Lung (tissue), 12 donors: ENCODE results near the gene MMP23B. TPM values are rescaled to one million over a fixed set of nuclear protein-coding genes. Genes with fewer than 3 reads are reported as not detected.
A peak's percentile ranks its signal among the peaks of the same experiment; 100 is the strongest.

Experiments
- ATAC-seq: fragments of 200-7000 bp; cut with Tn5 transposase; one replicate; pipeline ENCODE4 v1.9.1; 2020; ENCODE audit warnings: moderate number of reproducible peaks; ENCODE audit not compliant: insufficient read depth, low FRiP score
- DNase-seq, 3 donors: peaks; one replicate each; pipeline ENCODE4 v3.0.0-alpha.2; 2013 to 2017
- H3K27ac ChIP-seq, 2 donors: one replicate each; pipeline ENCODE4 v1.5.1; 2013; ENCODE audit warnings: mild to moderate bottlenecking in 2 of 2, moderate library complexity in 2 of 2, control low read depth in 1 of 2, inconsistent platforms in 1 of 2, low read depth in 1 of 2, low read length in 1 of 2
- H3K27me3 ChIP-seq, 3 donors: one replicate each; pipeline ENCODE4 v1.5.1; 2013; ENCODE audit warnings: low read length in 2 of 3; ENCODE audit not compliant: control insufficient read depth in 3 of 3, insufficient read depth in 3 of 3
- H3K36me3 ChIP-seq, 4 donors: one replicate each; pipeline ENCODE4 v1.5.1; 2013; ENCODE audit warnings: low read length in 4 of 4, mild to moderate bottlenecking in 1 of 4, moderate library complexity in 1 of 4; ENCODE audit not compliant: control insufficient read depth in 4 of 4, insufficient read depth in 4 of 4
- H3K4me1 ChIP-seq, 5 donors: one replicate each; pipeline ENCODE4 v1.5.1; 2013; ENCODE audit warnings: low read length in 5 of 5, mild to moderate bottlenecking in 2 of 5, moderate library complexity in 1 of 5; ENCODE audit not compliant: control insufficient read depth in 5 of 5, insufficient read depth in 5 of 5
- H3K4me3 ChIP-seq: one replicate; pipeline ENCODE4 v1.5.1; 2013; ENCODE audit warnings: mild to moderate bottlenecking, control low read depth, moderate library complexity
- H3K9ac ChIP-seq, 2 donors: one replicate each; pipeline ENCODE4 v1.5.1; 2013; ENCODE audit warnings: low read length in 2 of 2, control low read depth in 1 of 2; ENCODE audit not compliant: insufficient read depth in 1 of 2
- H3K9me3 ChIP-seq, 4 donors: one replicate each; pipeline ENCODE4 v1.5.1; 2013; ENCODE audit warnings: low read length in 3 of 4, mild to moderate bottlenecking in 1 of 4, moderate library complexity in 1 of 4; ENCODE audit not compliant: control insufficient read depth in 4 of 4, insufficient read depth in 3 of 4
- WGBS, 2 donors: extraction: QIAGEN DNeasy Blood & Tissue Kit; methylation state at CpG; one replicate each; pipeline ENCODE4 v1.1.7; 2013; 5-methylcytosine and 5-hydroxymethylcytosine counted together
- polyA plus RNA-seq, 2 donors: library from polyadenylated mRNA; stranded (reverse); fragments of 200-250 nt; gene quantifications; one replicate each; pipeline ENCODE4 v1.2.1, GENCODE V29; 2013
- total RNA-seq, 2 donors: library from RNA; depleted of rRNA in 1 of 2; stranded (reverse); fragments of >200 nt in 1 of 2; gene quantifications; one replicate each; pipeline ENCODE4 v1.2.1, GENCODE V29; 2014 to 2021
- TF ChIP-seq, protein P1 (sequence below): IDR thresholded peaks from 2 replicates; pipeline ENCODE4 v1.5.1; 2012; ENCODE audit warnings: mild to moderate bottlenecking; ENCODE audit errors: control extremely low read depth, extremely low read depth
- donor health status: control.
- donor health status: control.
- donor health status: Bipolar disorder and iron deficiency.
- donor health status: healthy.
- donor health status: DM: yes; HTN: yes; CAD: no.

MMP23B gene
- total and polyA plus RNA-seq, 4 donors, result 14.1 to 40.3 (median 22.1) TPM

DNA sequence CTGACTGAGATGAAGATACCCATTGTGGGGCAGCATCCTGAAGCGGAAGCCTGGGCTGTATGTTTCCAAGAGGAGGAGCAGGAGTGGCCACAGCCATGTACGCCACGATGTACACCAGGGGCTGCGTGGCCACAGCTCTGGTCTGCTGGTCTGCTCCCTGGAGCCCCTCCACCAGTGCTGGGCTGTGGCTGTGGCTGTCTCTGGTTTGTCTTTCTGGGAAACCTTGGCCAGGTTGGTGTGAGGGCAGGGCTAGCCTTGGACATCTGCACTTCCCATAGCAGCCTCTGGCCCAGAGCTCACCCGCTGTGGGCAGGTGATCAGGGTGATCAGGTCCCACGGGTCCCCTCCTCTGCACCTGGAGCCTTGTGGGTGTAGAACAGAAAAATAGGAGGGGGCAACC, 14.0 kb upstream of the MMP23B start:
- H3K27ac ChIP-seq, result no peak overlapping the region
- no peak overlapping the region for H3K9ac ChIP-seq
- ATAC-seq (no peak), DNase-seq (no peak)
- H3K27me3 ChIP-seq, result no peaks in the 10 kb centered on the region
- H3K4me1 ChIP-seq, result peaks cover 0 to 28% (median 13%) of the 10 kb centered on the region in 5 donors
- TF ChIP-seq, protein P1, sequence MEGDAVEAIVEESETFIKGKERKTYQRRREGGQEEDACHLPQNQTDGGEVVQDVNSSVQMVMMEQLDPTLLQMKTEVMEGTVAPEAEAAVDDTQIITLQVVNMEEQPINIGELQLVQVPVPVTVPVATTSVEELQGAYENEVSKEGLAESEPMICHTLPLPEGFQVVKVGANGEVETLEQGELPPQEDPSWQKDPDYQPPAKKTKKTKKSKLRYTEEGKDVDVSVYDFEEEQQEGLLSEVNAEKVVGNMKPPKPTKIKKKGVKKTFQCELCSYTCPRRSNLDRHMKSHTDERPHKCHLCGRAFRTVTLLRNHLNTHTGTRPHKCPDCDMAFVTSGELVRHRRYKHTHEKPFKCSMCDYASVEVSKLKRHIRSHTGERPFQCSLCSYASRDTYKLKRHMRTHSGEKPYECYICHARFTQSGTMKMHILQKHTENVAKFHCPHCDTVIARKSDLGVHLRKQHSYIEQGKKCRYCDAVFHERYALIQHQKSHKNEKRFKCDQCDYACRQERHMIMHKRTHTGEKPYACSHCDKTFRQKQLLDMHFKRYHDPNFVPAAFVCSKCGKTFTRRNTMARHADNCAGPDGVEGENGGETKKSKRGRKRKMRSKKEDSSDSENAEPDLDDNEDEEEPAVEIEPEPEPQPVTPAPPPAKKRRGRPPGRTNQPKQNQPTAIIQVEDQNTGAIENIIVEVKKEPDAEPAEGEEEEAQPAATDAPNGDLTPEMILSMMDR, result no peak
- WGBS, 2 donors, result 95% methylated on average over 6 of the region's 6 CpGs
- no peak overlapping the region for H3K4me3 ChIP-seq
- H3K36me3 ChIP-seq, result peaks cover 0 to 12% (median 9%) of the 10 kb centered on the region in 4 donors
- H3K9me3 ChIP-seq, result no peaks in the 10 kb centered on the region

DNA sequence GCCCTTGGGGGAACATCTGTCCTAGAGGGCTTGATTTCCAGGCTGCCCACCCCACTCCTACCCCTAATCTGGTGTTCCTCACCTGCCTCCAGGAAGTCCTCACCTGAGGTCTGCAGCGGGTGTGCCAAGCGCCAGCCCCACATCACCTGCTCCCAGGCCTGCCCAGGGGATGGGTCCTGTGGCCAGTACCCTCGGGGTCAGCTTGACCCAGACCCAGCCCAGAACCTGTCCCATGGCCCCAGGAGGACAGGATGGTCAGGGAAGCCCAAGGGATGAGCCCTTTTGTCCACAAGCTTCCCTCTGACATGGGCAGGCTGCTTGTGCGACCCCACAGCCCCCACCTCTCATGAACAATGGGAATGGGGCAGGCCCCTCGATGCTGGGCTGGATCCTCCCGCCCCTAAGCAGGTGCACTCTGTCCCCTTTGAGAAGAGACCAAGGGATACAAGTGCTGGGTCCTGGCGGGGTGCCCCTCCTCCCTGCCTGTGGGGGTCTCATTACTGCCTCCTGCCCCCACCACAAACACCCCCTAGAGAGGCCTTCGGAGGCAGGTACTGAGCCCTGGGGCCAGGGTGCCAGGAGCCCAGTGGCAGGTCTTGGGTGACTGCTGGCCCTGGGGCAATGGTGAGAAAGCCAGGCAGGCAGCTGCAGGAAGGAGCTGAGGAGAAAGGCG, 13.4 kb upstream of the MMP23B start:
- no peaks in the 10 kb centered on the region for H3K27me3 ChIP-seq
- peaks cover 0 to 12% (median 9%) of the 10 kb centered on the region in 4 donors for H3K36me3 ChIP-seq
- no peak overlapping the region for H3K27ac ChIP-seq
- TF ChIP-seq, protein P1, result no peak
- H3K9ac ChIP-seq, result no peak overlapping the region
- peaks cover 0 to 25% (median 13%) of the 10 kb centered on the region in 5 donors for H3K4me1 ChIP-seq
- ATAC-seq (no peak), DNase-seq (no peak)
- no peak overlapping the region for H3K4me3 ChIP-seq
- no peaks in the 10 kb centered on the region for H3K9me3 ChIP-seq
- 94 to 97% methylated on average over 9 of the region's 9 CpGs for WGBS, 2 donors

DNA sequence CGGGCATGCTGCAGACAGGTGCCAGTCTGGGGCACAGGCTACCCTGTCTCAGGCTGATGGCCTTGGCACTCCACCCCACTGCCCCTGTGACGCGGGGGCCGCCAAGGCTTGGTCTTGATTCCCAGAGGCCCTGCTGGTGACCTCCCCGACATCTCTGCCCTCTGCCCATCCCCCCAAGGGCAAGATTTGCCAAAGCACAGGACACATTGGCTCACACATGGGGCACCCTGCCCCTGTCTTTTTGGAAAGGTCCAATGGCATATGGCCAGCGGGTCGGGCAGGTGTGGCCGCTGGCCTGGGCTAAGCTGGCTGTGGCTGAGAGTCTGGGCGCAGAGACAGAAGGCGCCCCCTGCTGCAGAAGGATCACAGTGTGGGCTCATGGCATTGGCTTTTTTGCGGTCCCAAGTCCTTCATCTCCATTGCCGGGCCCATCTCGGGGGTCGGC, 12.0 kb upstream of the MMP23B start:
- WGBS, 2 donors, result 82 to 89% methylated on average over 14 of the region's 14 CpGs
- TF ChIP-seq, protein P1, result no peak
- Histone ChIP-seq H3K27ac (peak overlapping the region in 1 of 2 donors; percentile 14), H3K27me3 (no peaks in the 10 kb centered on the region), H3K4me3 (no peak overlapping the region), H3K9me3 (no peaks in the 10 kb centered on the region), H3K9ac (no peak overlapping the region), H3K4me1 (peaks cover 0 to 19% (median 7%) of the 10 kb centered on the region in 5 donors), H3K36me3 (peaks cover 0 to 15% (median 13%) of the 10 kb centered on the region in 4 donors)
- DNase-seq, result no peak
- no peak for ATAC-seq
